GM18519 (cell line): Measurements from ENCODE around the gene COMMD2.

ENCODE experiments used
- ATAC-seq: cut with Tn5 transposase; IDR thresholded peaks from one replicate; pipeline ENCODE4 v1.9.1; 2021; ENCODE audit warnings: mild to moderate bottlenecking, moderate library complexity; ENCODE audit not compliant: unreplicated experiment, low FRiP score

The COMMD2 gene

DNA sequence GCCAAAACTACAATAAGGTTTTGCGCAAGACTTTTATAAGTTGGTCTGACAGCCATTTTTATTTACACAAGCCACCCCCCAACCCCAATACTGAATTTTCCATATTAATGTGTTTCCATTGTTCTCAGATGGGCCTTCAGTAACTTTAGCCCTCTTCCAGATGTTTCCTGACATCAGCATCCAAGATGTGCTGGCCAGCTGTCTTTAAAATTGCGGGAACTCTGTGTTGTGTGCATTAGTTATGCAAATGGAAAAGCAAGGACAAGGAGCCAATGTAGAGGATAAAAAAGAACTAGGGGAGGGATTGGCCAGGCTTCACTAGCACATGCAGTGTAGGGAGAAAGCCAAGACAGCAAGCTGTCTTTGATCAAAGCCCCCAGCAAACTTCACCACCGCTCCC is 45.4 kb downstream of the COMMD2 start:
- ATAC-seq, result no peak

DNA sequence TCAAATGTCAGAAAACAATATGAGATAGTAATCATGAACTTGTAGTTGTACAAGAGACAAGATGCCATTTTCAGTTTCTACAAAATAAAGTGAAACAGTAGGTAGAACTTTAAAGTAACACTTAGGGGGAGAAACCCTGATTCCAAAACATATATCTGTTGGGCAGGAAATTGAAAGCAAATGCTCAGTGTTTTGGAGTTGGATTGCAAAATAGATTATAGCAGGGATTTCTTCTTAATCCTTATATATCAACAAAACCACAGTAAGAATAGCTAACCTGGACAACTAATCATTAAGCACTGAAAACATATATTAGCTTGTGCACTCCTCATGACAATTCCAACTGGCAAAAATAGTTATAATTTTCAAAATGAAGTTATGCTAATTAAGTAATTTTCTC is 46.9 kb downstream of the COMMD2 start:
- ATAC-seq, result no peak

DNA sequence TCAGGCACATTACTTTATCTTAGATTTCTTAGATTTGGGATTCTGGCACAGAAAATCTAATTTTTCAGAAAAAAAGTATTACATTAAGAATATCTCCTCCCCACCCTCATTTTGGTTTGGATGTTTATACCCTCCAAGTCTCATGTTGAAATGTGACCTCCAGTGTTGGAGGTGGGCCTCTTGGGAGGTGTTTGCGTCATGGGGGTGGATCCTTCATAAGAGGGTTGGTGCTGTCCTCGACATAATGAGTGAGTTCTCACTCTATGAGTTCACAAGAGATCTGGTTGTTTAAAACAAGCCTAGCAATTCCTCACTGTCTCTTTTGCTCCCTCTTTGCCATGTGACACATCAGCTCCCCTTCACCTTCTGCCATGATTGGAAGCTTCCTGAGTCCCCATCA is 48.8 kb downstream of the COMMD2 start:
- ATAC-seq, result no peak

DNA sequence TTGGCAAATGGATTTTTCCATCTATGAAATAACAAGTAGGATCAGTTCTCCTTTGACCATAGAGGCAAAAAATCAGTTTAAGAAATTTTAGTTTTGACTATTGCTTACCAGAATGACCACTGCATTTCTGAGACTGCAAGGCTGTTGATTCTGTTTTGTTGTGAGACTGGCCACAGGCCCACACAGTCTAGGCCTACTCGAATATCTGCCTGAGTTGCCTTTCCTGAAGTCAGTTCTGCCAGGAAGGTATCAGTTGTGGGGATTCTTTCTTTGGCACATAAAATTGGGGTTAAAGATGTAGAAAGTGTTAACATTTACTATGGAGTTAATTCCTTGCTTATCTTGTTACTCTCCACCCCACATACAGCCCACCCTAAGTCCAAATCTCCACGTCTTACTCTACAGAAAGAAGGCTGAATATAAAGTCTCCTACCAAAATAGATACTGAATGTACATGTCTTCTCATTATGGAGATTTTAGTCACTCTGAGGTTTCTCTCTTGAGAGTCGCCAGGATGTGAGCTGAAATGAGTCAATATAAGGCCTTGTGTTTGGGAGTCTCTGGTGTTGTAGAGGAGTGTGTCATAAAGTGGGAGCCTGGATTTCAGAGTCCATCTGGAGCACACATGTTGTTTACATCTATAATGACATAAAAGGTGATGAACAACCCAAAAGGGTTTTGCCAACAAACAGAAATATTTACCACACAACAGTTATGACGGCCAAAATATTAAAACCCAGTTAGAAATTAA is 49.4 kb downstream of the COMMD2 start:
- ATAC-seq, result no peak

DNA sequence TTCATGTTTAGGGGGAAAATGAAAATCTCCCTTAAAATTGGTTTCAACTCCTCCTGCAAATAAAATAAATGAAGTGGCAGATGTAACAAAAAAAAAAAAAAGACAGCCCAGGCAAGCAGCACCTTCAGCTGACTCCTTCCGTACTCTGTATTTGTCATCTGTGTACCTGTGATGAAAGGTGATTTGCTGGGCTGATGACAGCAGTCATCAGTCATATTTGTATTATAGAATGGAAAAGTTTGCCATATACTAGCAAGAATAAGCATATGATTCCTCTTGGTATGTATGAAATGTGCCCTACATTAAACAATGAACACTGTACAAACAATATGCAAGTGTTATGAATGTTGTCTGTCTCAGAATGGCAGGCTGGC is 50.3 kb downstream of the COMMD2 start:
- no peak for ATAC-seq

DNA sequence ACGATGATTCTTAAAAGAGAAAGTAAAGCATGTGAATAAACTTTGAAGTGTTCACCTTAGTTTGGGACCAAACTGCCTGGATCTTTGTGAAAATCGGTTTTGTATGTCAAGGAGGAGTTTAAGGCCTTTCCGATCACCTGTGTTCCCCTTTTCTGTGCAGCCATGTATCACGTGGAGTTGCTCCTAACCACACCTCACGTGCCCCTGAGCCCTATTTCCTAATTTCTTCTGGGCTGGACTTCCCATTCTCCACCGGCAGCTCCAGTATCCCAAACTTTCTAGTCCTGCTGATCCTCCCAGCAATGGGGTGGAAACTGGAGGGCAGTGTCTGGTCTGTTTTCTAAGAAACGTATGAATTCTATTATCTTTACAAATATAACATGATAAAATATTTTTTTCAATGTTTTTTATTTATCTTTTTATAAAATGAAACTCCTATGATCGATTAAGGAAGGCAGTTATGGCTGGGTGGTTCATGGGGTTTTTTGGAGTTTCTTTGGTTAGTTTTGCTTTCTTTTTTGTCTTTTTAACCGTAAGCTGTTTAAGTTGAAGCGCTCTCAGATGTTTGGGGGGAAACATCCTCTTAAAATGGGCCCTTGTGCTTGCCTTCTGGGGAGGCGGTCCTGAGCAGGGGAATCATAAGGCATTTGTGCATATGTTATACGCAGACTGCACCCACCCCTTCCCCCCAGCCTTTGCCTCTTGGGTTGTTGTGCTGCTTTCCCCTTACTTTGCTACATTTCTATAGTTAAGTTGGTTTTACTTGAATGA is 50.9 kb downstream of the COMMD2 start:
- no peak for ATAC-seq
